ENCODE measurements around the gene DBNDD1.

The DBNDD1 gene

DNA sequence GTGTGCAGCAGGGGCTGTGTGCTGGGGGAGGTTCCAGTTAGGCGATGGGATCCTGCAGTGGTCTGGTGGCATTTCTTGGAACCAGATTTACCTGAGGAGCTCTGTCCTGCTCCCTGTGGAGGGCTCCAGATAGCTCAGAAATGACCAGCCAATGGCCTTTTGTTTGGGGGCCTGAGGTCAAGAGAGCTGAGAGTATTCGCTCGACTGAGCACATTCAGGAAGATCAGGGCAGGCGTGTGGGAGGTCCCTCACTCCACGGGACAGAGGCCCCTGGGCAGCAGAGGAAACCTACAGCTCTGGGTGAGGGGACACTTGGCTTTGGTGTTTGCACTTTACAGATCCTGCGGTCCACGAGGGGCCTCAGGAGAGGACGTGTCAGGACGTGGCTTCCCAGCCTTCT lies 52.5 kb downstream of the DBNDD1 start:
- no peak overlapping the region for H3K4me3 ChIP-seq (ENCODE audit: severe bottlenecking)
- H3K27me3 ChIP-seq (ENCODE audit: insufficient read depth, poor library complexity, severe bottlenecking) = no peaks in the 10 kb centered on the region
- DNase-seq (ENCODE audit: low spot score) (no peak), ATAC-seq (ENCODE audit: low read depth) (no peak)
- TF ChIP-seq, protein P1, sequence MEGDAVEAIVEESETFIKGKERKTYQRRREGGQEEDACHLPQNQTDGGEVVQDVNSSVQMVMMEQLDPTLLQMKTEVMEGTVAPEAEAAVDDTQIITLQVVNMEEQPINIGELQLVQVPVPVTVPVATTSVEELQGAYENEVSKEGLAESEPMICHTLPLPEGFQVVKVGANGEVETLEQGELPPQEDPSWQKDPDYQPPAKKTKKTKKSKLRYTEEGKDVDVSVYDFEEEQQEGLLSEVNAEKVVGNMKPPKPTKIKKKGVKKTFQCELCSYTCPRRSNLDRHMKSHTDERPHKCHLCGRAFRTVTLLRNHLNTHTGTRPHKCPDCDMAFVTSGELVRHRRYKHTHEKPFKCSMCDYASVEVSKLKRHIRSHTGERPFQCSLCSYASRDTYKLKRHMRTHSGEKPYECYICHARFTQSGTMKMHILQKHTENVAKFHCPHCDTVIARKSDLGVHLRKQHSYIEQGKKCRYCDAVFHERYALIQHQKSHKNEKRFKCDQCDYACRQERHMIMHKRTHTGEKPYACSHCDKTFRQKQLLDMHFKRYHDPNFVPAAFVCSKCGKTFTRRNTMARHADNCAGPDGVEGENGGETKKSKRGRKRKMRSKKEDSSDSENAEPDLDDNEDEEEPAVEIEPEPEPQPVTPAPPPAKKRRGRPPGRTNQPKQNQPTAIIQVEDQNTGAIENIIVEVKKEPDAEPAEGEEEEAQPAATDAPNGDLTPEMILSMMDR (IDR thresholded peaks at IDR 0.05; ENCODE audit: poor library complexity, severe bottlenecking) = no peak
- H3K27ac ChIP-seq (ENCODE audit: poor library complexity, severe bottlenecking) = no peak overlapping the region
- H3K36me3 ChIP-seq (ENCODE audit: low read depth) = peaks cover 16% of the 10 kb centered on the region
- no peaks in the 10 kb centered on the region for H3K9me3 ChIP-seq (ENCODE audit: severe bottlenecking)
- peaks cover 8% of the 10 kb centered on the region for H3K4me1 ChIP-seq (ENCODE audit: insufficient read depth, poor library complexity, severe bottlenecking)

DNA sequence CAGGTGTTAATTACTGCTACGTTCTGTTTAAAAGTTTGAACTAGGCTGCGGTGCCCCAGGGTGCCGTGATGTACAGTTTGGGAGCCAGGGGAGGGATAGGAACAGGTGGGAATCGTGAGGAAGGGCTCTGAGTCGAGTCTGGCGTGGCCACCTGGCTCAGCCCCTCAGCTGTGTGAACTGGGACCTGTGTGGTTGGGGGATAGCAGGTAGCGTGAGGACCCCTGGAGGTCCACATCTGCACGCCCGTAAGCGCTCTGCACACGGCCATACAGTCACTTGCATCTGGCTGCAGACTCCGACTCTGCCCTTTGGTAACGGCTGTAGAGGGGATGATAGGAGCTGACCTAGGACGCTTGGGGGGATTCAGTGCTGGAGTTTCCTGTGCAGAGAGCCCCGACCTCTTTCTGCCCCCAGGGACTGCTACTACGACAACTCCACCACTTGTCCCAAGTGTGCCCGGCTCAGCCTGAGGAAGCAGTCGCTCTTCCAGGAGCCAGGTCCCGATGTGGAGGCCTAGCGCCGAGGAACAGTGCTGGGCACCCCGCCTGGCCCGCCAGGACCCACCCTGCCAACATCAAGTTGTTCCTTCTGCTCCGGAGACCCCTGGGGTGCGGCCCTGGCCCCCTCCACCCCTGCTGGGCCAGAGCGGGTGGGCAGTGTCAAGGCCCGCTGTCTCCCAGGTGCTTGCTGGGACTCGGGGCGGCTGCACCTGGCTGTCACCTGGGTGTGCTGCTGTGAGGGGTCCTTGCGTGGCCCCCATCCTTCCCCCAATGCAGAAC lies 53.6 kb downstream of the DBNDD1 start:
- Histone ChIP-seq H3K27ac (ENCODE audit: poor library complexity, severe bottlenecking) (no peak overlapping the region), H3K4me3 (ENCODE audit: severe bottlenecking) (no peak overlapping the region)

DNA sequence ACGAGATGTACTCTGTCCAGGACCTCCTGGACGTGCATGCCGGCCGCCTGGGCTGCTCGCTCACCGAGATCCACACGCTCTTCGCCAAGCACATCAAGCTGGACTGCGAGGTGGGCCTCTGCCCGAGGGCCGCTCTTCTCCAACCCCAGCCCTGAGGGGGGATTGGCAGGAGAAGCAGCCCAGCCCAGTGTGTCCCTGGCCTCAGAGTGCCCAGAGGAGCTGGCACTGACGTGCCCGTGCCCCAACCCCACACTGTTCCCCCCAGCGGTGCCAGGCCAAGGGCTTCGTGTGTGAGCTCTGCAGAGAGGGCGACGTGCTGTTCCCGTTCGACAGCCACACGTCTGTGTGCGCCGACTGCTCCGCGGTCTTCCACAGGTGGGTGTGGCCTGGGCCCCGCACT lies 55.1 kb downstream of the DBNDD1 start:
- H3K27ac ChIP-seq (ENCODE audit: poor library complexity, severe bottlenecking) = no peak overlapping the region
- H3K36me3 ChIP-seq (ENCODE audit: low read depth) = peaks cover 5% of the 10 kb centered on the region
- DNase-seq (ENCODE audit: low spot score) (no peak), ATAC-seq (ENCODE audit: low read depth) (no peak)
- TF ChIP-seq, protein P1 (IDR thresholded peaks at IDR 0.05; ENCODE audit: poor library complexity, severe bottlenecking) = no peak
- H3K4me1 ChIP-seq (ENCODE audit: insufficient read depth, poor library complexity, severe bottlenecking) = no peaks in the 10 kb centered on the region
- no peak overlapping the region for H3K4me3 ChIP-seq (ENCODE audit: severe bottlenecking)
- H3K27me3 ChIP-seq (ENCODE audit: insufficient read depth, poor library complexity, severe bottlenecking) = no peaks in the 10 kb centered on the region
- H3K9me3 ChIP-seq (ENCODE audit: severe bottlenecking) = no peaks in the 10 kb centered on the region

More for the DNA sequence above, 53.6 kb downstream of the DBNDD1 start:
- no peaks in the 10 kb centered on the region for H3K4me1 ChIP-seq (ENCODE audit: insufficient read depth, poor library complexity, severe bottlenecking)
- DNase-seq (ENCODE audit: low spot score) (no peak), ATAC-seq (ENCODE audit: low read depth) (no peak)
- no peaks in the 10 kb centered on the region for H3K27me3 ChIP-seq (ENCODE audit: insufficient read depth, poor library complexity, severe bottlenecking)
- peaks cover 11% of the 10 kb centered on the region for H3K36me3 ChIP-seq (ENCODE audit: low read depth)
- TF ChIP-seq, protein P1 (IDR thresholded peaks at IDR 0.05; ENCODE audit: poor library complexity, severe bottlenecking) = no peak
- no peaks in the 10 kb centered on the region for H3K9me3 ChIP-seq (ENCODE audit: severe bottlenecking)

DNA sequence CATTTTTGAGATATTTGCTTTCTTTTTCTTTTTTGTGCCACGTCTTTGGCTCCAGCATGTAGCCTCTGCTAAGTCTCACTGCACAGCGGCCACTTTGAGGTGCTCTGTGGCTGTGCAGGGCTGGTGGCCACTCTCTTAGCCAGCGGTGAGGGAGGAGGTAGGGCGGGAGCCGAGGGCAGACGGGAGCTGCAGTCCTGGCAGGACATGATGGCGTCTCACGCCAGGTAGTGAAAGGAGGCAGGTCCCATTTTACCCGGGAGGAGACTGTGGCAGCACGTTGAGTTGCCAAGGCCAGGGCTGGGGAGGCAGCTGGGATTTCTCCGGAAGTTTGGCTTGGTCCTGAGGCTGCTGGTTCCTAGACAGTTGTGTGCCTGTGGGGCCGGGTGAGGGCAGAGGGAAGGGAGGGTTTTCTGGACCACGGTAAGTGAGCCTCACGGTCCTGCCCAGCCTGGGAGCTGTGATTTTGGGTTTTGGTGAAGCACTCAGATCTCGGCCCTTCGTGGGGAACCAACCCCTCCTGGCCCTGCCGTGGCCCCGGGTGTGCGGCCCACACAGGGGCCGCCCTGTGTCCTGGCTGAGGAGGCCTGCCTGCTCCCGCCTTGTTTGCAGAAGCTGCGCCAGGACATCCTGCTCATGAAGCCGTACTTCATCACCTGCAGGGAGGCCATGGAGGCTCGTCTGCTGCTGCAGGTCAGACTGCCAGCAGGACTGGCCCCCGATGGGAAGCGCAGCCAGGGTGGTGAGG lies 56.3 kb downstream of the DBNDD1 start:
- H3K27ac ChIP-seq (ENCODE audit: poor library complexity, severe bottlenecking) = no peak overlapping the region

More for the DNA sequence above, 56.3 kb downstream of the DBNDD1 start:
- Histone ChIP-seq H3K36me3 (ENCODE audit: low read depth) (peaks cover 18% of the 10 kb centered on the region), H3K4me1 (ENCODE audit: insufficient read depth, poor library complexity, severe bottlenecking) (no peaks in the 10 kb centered on the region), H3K9me3 (ENCODE audit: severe bottlenecking) (no peaks in the 10 kb centered on the region), H3K4me3 (ENCODE audit: severe bottlenecking) (no peak overlapping the region), H3K27me3 (ENCODE audit: insufficient read depth, poor library complexity, severe bottlenecking) (no peaks in the 10 kb centered on the region)
- TF ChIP-seq, protein P1 (IDR thresholded peaks at IDR 0.05; ENCODE audit: poor library complexity, severe bottlenecking) = no peak
- DNase-seq (ENCODE audit: low spot score) (no peak), ATAC-seq (ENCODE audit: low read depth) (peak; percentile 5; the same call in 2 of the 3 replicates)

Data from RWPE2 (cell line).